ENCODE results near the gene TTF2.
"Not testable (repeated sequence)": the region's sequence is repeated elsewhere in the genome, so short reads cannot be mapped to it uniquely, and the experiment has no call there.

TTF2 gene

DNA sequence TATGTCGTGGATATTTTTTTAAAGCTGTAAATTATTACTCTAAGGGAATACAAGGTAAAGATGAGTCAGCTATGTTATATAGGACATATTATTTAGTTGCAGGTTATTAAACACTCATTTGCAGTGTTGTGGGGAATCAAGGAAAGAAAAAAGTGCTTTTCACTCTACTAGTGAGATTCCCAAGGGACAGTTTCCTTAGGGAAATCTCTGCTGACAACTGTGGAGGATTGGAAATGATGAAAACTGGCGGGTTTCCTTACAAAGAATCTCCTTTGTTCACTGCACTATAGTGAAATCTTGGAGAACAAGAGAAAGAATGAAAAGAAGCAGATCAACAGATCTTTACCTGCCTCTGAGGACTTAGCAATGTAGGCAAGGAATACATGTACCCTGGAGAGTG, 85.9 kb downstream of the TTF2 start:
- no peaks in the 10 kb centered on the region for H3K27me3 ChIP-seq (ENCODE audit: insufficient read depth, low read depth, severe bottlenecking)
- no peak overlapping the region for H3K4me3 ChIP-seq (ENCODE audit: low read depth, low read length)
- no peak overlapping the region for H3K27ac ChIP-seq
- no peak for DNase-seq
- H3K36me3 ChIP-seq: no peaks in the 10 kb centered on the region
- TF ChIP-seq, protein P1, sequence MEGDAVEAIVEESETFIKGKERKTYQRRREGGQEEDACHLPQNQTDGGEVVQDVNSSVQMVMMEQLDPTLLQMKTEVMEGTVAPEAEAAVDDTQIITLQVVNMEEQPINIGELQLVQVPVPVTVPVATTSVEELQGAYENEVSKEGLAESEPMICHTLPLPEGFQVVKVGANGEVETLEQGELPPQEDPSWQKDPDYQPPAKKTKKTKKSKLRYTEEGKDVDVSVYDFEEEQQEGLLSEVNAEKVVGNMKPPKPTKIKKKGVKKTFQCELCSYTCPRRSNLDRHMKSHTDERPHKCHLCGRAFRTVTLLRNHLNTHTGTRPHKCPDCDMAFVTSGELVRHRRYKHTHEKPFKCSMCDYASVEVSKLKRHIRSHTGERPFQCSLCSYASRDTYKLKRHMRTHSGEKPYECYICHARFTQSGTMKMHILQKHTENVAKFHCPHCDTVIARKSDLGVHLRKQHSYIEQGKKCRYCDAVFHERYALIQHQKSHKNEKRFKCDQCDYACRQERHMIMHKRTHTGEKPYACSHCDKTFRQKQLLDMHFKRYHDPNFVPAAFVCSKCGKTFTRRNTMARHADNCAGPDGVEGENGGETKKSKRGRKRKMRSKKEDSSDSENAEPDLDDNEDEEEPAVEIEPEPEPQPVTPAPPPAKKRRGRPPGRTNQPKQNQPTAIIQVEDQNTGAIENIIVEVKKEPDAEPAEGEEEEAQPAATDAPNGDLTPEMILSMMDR (IDR thresholded peaks at IDR 0.05; ENCODE audit: low read depth, low read length): no peak
- no peaks in the 10 kb centered on the region for H3K9me3 ChIP-seq (ENCODE audit: severe bottlenecking)

DNA sequence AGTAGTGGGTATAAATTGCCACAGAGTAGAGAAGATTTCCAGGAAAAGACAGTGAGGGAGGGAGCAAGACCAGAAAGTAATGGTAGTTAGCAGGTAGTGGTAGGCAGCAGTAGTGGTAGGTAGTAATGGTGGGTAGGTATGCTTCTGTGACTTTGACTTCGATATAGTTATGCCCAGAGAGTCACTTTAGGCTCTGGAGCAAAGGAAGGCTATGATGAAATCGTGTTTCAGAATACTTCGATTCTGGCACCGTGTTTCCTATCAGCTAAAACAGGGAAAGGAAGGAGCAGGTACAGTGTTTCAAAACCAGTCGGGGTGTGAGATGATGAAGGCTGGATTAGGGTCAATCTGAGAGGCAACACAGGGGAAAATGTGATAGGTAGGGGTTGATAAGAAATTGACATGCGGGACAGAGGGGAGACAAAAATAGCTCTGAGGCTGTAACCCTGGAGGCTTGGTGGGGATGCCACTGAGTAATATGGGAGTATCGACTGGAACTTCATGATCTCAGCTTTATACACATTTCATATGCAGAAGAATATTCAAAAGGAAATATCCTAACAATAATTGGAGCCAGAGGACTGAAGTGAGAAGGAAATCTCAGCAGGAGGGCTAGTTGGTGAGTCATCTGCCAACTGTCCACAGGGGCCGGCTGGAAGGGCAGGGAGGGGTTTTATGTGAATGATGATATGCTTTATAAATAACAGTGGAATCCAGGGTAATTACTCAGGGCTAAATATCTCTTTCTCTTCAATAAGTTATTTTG, 86.6 kb downstream of the TTF2 start:
- Histone ChIP-seq H3K4me3 (ENCODE audit: low read depth, low read length) (no peak overlapping the region), H3K27me3 (ENCODE audit: insufficient read depth, low read depth, severe bottlenecking) (no peaks in the 10 kb centered on the region), H3K27ac (no peak overlapping the region), H3K36me3 (no peaks in the 10 kb centered on the region), H3K9me3 (ENCODE audit: severe bottlenecking) (no peaks in the 10 kb centered on the region)
- TF ChIP-seq, protein P1 (IDR thresholded peaks at IDR 0.05; ENCODE audit: low read depth, low read length): no peak
- DNase-seq: peak; percentile 25

DNA sequence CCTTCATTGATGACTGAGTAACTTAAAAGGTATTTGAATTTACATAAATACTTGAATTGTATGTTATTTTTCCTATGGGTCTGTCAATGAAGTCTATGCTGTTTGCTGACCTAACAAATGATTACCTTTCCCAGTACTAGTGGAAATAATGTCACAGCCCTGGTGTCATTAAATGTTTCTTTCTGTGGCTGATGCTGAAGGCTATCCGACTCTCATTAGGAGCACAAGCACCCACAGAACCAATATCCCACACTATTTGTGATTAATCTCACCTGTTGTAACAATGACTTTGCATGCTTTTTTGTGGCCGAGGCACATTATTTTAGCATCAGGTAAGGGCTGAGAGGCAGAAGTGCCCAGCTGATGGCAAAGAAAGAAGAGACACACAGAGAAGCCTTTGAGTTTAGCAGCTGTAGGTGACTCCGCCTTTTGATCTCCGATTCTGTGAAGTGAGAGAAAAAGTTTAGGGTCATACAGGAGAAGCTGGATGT, 87.3 kb downstream of the TTF2 start:
- Histone ChIP-seq H3K4me3 (ENCODE audit: low read depth, low read length) (no peak overlapping the region), H3K27me3 (ENCODE audit: insufficient read depth, low read depth, severe bottlenecking) (no peaks in the 10 kb centered on the region), H3K36me3 (no peaks in the 10 kb centered on the region), H3K27ac (no peak overlapping the region), H3K9me3 (ENCODE audit: severe bottlenecking) (no peaks in the 10 kb centered on the region)
- no peak for DNase-seq
- TF ChIP-seq, protein P1 (IDR thresholded peaks at IDR 0.05; ENCODE audit: low read depth, low read length): no peak

DNA sequence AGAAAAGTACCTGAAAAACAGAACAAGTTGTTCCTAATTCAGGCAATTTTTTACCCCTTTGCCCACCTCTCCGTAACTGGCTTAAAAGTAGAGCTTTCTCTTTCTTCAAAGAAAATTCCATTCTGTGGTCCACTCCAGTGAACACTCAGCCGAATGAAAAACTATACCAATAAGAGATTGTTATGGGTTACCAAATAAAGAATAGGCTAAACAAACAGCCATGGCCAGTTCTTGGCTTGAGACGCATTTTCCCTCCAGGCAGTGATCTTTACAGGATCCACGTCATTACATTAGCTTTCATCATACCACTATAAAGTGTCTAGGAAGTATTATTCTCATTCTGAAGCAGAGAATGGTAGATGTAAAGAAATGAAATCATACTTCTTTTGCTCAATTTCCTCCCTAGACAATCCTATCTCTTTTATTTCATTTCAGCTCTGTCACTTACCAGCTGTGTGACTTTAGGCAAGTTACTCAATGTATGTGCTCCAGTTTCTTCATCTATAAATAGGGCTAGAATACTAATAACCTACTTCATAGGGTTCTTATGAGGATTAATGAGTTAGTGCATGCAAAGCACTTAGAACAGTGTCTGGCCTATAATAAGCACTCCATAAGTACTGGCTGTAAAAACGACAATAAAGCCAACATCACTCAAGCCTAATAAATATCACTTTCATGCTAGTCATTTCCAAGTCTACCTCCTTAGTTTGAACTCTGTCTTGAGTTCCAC, 87.9 kb downstream of the TTF2 start:
- TF ChIP-seq, protein P1 (IDR thresholded peaks at IDR 0.05; ENCODE audit: low read depth, low read length): no peak
- Histone ChIP-seq H3K27me3 (ENCODE audit: insufficient read depth, low read depth, severe bottlenecking) (no peaks in the 10 kb centered on the region), H3K36me3 (no peaks in the 10 kb centered on the region), H3K4me3 (ENCODE audit: low read depth, low read length) (no peak overlapping the region), H3K9me3 (ENCODE audit: severe bottlenecking) (no peaks in the 10 kb centered on the region), H3K27ac (no peak overlapping the region)
- DNase-seq: no peak

DNA sequence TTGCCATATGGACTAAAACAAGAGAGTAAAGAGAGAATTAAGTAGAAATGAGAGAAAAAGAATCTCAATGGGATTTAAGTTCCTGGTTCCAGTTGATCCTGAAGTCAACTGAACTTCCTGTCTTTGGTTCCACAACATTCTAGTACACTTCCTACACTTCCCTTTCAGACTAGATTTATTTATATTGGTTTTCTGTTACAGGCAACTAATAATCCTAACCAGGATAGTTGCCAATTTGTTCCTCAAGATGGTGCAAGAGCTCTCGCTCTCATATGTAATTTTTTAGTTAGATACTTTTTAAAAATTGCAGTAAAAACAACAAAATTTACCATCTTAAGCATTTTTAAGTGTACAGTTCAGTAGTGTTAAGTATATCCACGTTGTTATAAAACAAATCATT, 90.2 kb downstream of the TTF2 start:
- no peaks in the 10 kb centered on the region for H3K36me3 ChIP-seq
- H3K4me3 ChIP-seq (ENCODE audit: low read depth, low read length): no peak overlapping the region
- TF ChIP-seq, protein P1 (IDR thresholded peaks at IDR 0.05; ENCODE audit: low read depth, low read length): no peak
- H3K27me3 ChIP-seq (ENCODE audit: insufficient read depth, low read depth, severe bottlenecking): no peaks in the 10 kb centered on the region
- no peaks in the 10 kb centered on the region for H3K9me3 ChIP-seq (ENCODE audit: severe bottlenecking)
- no peak overlapping the region for H3K27ac ChIP-seq
- DNase-seq: no peak

DNA sequence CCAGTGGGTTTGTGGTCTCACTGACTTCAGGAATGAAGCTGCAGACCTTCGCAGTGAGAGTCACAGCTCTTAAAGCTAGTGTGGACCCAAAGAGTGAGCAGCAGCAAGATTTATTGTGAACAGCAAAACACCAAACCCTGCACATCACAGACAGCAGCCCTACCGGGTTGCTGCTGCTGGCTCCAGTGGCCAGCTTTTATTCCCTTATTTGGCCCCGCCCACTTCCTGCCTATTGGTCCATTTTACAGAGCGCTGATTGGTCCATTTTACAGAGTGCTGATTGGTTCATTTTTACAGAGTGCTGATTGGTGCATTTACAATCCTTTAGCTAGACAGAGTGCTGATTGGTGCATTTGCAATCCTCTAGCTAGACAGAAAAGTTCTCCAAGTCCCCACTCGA, 91.2 kb downstream of the TTF2 start:
- not testable (repeated sequence) for H3K36me3 ChIP-seq

More for the DNA sequence above, 91.2 kb downstream of the TTF2 start:
- not testable (repeated sequence) for H3K27me3 ChIP-seq (ENCODE audit: insufficient read depth, low read depth, severe bottlenecking); H3K4me3 ChIP-seq (ENCODE audit: low read depth, low read length); H3K9me3 ChIP-seq (ENCODE audit: severe bottlenecking); DNase-seq; H3K27ac ChIP-seq
